IPS-18c (cell line): ENCODE measurements around the gene FAAP20.
"Not testable (repeated sequence)": the region's sequence is repeated elsewhere in the genome, so short reads cannot be mapped to it uniquely, and the experiment has no call there.

Source experiments
- H3K4me3 ChIP-seq: 2 replicates; pipeline ENCODE4 v1.7.0; 2013; ENCODE audit warnings: low read depth, mild to moderate bottlenecking, low read length, moderate library complexity; ENCODE audit not compliant: insufficient read depth
- H3K9me3 ChIP-seq: one replicate; pipeline ENCODE4 v1.6.1; 2013; ENCODE audit warnings: mild to moderate bottlenecking, low read length, moderate library complexity; ENCODE audit not compliant: control insufficient read depth, insufficient read depth

The FAAP20 gene

DNA sequence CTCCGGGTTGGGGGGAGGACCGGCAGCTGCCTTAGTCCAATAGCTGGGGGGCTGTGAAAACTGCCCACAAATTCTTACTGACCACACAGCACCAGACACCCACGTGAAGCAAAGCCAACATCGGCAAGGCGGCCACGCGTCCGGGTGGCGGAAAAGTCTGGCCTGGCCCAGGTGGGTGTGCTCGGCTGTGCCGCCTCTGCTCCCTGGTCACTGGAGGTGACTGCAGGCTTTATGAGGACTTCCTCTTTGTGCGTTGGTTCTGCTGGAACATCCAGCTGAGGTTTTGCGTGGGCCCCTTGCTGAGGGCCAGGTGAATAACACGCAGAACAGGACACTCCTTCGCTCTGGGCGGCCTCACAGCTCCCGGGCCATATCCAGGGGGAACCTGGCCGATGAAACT lies 35.4 kb downstream of the FAAP20 start:
- H3K9me3 ChIP-seq, result peaks cover 2% of the 10 kb centered on the region
- no peak overlapping the region for H3K4me3 ChIP-seq

DNA sequence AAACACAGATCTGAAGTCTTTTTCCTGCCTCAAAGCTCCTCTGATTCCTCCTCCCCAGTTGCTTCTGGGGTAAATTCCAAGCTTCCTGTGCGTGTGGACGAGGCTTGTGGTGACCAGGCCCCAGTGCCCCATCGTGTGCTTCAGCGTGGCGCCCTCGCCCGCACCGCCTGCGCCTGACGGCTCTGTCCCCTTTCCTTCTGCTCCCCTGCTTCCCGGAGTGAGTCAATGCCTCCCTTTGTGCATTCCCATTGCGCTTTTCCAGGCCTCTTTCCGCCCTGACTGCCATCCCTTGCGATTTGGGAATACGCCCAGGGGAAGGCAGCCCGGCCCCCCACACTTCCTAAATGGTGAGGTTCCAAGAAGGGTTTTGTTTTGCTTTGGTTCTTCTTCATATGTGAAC lies 36.3 kb downstream of the FAAP20 start:
- no peak overlapping the region for H3K4me3 ChIP-seq
- peaks cover 2% of the 10 kb centered on the region for H3K9me3 ChIP-seq

DNA sequence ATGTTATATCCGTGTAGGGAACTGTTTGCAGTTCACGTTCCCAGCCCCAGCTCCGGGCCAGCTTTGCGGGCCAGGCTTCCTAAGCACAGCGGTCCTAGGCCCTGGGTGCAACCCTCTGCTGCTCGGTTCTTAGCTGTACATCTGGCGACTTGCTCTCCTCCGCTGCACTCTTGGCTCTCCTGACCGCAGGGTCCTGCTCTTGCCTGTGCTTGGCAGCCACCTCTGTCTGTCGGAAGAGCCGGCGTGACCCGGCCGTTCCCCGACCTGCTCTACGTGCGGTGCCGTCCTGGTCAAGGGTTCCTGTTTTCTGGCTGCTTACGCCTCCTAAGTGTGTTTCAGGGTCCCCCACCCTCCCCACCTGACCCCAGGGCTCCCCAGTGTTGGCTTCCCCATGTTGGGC lies 36.7 kb downstream of the FAAP20 start:
- Histone ChIP-seq H3K4me3 (no peak overlapping the region), H3K9me3 (peaks cover 2% of the 10 kb centered on the region)

DNA sequence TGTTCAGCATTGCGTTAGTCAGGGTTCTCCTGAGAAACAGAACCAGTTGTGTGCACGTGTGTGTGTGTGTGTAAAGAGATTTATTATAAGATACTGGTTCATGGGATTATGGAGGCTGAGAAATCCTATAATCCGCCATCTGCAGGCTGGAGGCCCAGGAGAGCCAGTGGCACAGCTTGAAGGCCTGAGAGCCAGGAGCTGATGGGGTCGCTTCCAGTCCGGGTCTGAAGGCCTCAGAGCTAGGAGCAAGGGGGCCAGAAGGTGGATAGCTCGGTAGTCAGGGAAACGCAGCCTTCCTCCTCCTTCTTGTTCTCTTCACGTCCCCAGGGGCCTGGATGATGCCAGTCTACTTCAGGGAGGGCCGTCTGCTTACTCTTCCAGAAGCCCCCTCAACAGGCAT lies 37.7 kb downstream of the FAAP20 start:
- Histone ChIP-seq H3K4me3 (no peak overlapping the region), H3K9me3 (peaks cover 2% of the 10 kb centered on the region)

DNA sequence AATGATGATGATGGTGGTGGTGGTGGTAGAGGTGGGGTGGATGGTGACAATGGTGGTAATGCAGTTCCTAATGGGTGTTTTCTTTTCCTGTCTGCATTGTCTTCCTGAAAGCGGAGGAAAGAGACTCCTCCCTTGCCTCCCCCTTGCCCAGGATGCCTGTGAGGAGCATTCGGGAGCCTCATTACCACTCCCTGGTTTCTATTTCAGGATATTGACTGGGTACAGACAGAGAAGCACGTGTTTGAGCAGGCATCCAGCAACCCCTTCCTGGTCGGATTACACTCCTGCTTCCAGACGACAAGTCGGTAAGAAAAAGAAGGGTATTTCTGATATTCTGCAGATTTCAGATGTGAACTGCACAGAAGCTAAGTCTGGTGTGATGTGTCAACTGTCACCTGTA lies 38.8 kb downstream of the FAAP20 start:
- Histone ChIP-seq H3K9me3 (peaks cover 2% of the 10 kb centered on the region), H3K4me3 (no peak overlapping the region)

DNA sequence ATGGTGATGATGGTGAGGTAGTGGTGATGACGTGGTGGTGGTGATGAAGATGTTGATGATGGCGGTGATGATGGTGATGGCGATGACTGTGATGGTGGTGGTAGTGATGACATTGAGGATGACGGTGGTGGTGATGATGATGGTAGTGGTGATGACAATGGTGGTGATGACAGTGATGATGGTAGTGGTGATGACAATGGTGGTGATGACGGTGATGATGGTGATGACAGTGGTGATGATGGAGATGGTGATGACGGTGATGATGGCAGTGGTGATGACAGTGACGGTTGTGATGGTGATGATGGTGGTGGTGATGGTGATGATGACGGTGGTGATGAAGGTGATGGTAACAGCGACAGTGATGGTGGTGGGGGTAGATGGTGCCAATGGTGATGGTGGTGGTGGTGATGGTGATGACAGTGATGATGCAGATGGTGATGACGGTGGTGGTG lies 39.4 kb downstream of the FAAP20 start:
- Histone ChIP-seq H3K4me3 (no peak overlapping the region), H3K9me3 (peaks cover 2% of the 10 kb centered on the region)

DNA sequence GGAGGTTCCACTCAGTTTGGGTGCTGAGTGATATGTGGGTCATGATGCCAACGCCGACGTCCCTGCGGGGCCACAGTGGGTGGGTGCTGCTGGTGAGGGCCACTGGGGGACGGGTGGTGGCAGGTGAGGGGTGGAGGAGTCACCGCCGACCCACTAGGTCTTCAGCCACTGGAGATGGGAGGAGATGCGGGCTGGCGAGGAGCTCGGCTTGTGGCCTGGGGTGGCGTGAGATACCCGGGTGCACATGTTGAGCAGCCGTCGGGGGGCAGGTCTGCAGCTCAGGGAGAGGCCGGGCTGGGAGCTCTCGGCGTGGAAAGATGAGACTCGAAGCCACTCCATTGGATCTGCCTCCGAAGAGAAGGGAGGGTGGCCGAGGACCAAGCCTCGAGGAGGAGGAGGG lies 40.5 kb downstream of the FAAP20 start:
- Histone ChIP-seq H3K4me3 (no peak overlapping the region), H3K9me3 (peaks cover 2% of the 10 kb centered on the region)

DNA sequence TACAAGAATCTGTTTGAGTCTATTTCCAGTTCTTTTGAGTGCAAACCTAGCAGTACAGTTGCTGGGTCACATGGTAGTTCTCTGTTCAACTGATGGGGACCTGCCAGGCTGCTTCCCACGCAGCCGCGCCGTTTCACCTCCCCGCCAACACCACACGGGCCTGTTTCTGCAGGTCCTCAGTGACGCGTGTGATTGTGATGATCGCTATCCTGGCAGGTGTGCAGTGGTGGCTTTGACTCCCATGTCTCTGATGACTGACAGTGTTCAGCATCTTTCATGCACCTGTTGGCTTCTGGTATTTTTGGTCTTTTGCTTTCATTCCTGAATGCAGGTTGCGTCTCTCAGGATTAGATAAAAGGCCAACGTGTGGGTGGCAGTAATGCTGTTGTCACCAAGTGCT lies 41.6 kb downstream of the FAAP20 start:
- H3K4me3 ChIP-seq, result no peak overlapping the region
- peaks cover 2% of the 10 kb centered on the region for H3K9me3 ChIP-seq

DNA sequence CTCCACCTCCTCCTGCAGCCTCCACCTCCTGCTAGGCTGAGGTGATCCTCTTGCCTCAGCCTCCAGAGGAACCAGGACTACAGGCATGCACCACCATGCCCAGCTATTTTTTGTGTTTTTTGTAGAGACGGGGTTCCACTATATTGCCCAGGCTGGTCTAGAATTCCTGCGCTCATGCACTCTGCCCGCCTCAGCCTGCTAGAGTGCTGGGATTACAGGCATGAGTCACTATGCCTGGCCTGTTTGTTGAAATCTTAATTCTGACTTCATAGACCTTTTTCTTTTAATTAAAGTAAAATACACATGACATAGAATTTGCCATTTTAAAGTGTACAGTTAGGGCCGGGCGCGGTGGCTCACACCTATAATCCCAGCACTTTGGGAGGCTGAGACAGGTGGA lies 42.7 kb downstream of the FAAP20 start:
- Histone ChIP-seq H3K4me3 (no peak overlapping the region), H3K9me3 (peaks cover 2% of the 10 kb centered on the region)

DNA sequence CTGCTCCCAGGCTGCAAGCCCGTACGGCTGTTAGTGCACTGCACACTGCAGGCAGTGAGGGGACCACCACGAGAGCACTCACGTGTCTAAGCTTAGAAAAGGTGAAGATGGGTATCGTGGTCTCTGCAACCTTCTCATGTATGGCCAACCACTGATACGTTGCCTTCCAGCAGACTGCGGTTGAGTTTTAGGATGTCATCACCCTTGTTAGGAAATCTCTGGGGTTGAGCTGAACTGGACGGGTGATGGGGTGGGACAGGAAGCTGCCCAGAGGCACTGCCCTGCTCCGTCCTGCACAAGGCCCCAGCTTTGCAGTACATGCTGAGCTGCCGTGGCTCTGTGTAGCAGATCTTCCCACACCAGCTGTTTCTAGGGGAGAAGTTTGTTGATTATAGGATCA lies 43.3 kb downstream of the FAAP20 start:
- H3K9me3 ChIP-seq, result peaks cover 2% of the 10 kb centered on the region
- H3K4me3 ChIP-seq, result no peak overlapping the region

DNA sequence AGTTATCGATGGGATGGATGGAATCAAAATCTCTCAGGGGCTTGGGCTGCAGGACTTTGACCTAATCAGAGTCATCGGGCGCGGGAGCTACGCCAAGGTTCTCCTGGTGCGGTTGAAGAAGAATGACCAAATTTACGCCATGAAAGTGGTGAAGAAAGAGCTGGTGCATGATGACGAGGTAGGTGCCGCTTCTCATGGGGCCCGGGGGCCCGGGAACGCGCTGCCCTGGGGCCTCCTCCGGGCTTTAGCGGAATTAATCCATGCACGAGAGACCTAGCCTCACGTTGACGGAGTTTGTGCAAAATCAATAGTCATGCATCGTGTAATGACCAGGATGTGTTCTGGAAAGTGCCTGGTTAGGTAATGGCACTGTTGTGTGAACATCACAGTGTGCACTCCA lies 43.8 kb downstream of the FAAP20 start:
- H3K4me3 ChIP-seq, result no peak overlapping the region
- H3K9me3 ChIP-seq, result peaks cover 3% of the 10 kb centered on the region

DNA sequence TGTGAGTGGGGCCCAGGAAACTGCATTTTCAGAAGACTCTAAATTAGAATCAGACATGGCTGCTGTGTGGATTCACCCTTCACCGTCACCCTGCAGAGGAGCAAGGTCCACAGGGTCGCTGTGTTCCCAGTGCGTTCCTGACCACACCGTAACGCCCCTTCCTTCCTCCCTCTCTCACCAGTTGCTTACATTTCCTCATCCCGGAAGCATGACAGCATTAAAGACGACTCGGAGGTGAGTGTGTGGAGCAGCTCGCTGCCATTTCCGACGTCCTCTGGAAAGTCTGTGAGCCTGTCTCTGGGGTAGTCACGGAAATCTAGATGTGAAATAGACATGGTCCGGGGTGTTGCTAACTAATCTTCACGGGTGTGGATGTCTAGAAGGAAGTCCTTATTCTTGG lies 45.9 kb downstream of the FAAP20 start:
- Histone ChIP-seq H3K9me3 (peaks cover 4% of the 10 kb centered on the region), H3K4me3 (no peak overlapping the region)

DNA sequence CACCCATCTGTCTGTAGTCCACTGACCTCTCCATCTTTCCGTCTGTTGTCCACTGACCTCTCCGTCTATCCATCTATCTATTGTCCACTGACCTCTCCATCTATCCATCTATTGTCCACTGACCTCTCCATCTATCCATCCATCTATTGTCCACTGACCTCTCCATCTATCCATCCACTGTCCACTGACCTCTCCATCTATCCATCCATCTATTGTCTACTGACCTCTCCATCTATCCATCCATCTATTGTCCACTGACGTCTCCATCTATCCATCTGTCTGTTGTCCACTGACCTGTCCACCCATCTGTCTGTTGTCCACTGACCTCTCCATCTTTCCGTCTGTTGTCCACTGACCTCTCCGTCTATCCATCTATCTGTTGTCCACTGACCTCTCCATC lies 46.7 kb downstream of the FAAP20 start:
- not testable (repeated sequence) for H3K9me3 ChIP-seq, H3K4me3 ChIP-seq

DNA sequence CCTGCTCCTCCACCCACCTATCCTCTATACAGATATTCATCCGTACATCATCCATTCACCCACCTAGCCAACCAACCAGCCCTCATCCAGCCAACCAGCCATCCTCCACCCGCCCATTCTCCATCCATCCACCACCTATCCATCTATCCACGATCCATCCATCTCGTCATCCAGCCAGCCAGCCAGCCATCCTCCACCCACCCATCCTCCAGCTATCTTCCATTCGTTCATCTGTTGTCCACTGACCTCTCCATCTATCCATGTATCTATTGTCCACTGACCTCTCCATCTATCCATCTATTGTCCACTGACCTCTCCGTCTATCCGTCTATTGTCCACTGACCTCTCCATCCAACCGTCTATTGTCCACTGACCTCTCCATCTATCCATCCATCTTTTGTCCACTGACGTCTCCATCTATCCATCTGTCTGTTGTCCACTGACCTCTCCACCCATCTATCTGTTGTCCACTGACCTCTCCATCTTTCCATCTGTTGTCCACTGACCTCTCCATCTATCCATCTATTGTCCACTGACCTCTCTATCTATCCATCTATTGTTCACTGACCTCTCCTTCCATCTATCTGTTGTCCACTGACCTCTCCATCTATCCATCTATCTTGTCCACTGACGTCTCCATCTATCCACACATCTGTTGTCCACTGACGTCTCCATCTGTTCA lies 47.6 kb downstream of the FAAP20 start:
- H3K4me3 ChIP-seq, result no peak overlapping the region
- peaks cover 4% of the 10 kb centered on the region for H3K9me3 ChIP-seq

DNA sequence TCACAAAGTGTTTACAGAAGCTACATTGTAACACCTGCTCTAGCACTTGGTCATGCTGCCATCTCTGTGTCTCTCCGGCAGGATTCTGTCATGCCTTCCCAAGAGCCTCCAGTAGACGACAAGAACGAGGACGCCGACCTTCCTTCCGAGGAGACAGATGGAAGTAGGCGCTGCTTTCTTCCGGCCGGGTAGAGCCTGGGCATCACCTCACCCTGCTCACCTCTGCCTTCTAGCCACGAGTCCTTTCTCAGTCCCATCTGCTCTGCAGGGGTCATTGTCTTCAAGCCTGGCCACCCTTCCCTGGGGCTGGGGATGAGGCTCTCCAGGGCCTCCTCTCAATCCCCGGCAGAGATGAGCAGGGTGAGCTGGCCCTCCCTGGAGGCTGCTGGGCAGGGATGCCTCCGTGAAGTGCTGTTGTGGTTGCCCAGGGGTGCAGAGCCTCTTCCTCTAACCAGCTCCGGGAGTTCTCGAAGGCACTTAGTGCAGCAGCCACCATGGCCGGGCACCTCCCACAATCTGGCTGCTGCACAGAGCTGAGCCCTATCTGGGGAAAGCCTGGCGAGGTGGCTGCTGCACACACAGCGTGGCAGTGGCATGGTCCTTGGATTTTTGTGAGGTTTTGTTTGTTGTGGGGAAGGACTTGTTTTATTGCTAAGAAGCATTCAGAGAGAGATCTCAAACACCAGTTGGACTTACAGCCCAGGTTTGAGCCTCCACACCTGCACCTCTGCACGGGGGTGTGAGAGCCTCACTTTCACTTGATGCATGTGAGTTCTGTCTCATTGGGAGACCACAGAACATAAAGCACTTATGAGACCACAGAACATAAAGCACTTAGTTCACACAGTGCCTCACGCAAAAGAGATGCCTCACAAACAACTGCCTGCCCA lies 48.4 kb downstream of the FAAP20 start:
- no peak overlapping the region for H3K4me3 ChIP-seq

DNA sequence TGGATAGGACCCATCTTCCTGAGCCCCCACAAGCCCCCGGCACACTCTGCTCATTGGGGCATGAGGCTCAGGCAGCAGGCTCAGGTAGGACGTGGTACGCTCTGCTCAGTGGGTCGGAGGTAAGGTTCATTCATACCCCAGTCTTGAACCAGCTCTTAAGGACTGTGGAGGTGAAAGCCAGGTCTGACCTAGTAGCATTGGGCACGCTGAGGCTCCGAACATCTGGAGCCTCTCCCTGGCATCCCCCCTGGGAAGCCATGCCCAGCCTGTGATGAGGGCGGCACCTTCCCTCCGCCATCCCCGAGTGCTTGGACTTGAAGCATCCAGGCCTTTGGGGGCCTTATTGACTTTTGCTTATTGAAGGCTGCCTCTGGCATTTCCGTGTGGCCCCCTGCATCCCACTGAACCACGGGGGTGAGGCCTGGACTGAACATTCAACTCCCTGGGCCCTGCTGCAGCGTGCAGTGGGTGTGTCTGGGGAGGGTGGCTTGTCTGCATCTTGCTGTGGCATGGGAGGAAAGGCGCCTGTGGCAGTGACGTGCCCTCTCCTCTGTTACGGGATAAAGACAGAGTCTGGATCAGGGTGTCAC lies 50.0 kb downstream of the FAAP20 start:
- H3K9me3 ChIP-seq, result peaks cover 4% of the 10 kb centered on the region
- H3K4me3 ChIP-seq, result no peak overlapping the region

More for the DNA sequence above, 48.4 kb downstream of the FAAP20 start:
- peaks cover 4% of the 10 kb centered on the region for H3K9me3 ChIP-seq

DNA sequence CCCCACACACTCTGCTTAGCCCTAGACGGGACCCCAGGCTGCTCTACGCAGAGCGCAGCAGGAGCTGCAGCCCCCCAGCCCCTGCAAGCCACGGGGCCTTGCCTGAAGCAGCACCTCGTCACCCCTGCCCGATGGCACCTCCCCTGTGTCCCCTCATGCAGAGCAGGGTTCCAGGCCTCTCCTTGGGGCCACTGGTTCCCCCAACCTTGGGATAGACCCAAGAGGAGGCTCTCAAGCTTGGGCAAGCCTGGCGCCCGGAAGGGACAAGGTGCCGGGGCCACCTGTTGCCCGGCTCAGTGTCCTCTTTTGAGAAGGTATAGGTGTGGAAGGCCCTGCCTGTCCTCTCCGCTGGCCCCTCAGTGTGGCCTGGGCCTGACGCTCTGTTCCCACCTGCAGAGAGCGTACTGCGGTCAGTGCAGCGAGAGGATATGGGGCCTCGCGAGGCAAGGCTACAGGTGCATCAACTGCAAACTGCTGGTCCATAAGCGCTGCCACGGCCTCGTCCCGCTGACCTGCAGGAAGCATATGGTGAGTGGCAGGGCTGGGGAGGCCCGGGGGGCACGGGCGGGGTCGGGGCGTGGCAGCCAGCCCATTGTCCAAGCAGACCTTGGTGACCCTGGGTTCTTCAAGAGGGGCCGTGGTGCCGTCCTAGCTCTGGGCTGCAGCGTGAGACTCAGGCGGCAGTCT lies 50.6 kb downstream of the FAAP20 start:
- H3K4me3 ChIP-seq, result no peak overlapping the region
- H3K9me3 ChIP-seq, result peaks cover 4% of the 10 kb centered on the region
